Calu3 (cell line): ENCODE data around the gene ARRDC4. TPM values are rescaled to one million over a fixed set of nuclear protein-coding genes. Genes with fewer than 3 reads are reported as not detected.

Experiments used
- BruUV-seq: library from RNA; stranded (reverse); fragments of 400-500 nt; replicated peaks from 2 replicates; lab custom pipeline; 2021; lab: Mats Ljungman, UMichigan
- CTCF ChIA-PET: fragments of 300-600 bp; sonication (Branson Sonifier 250); formaldehyde crosslinking; loops from one replicate; lab custom pipeline; 2022; ENCODE audit warnings: antibody characterized with exemption; lab: Charles Lee
- DNase-seq: peaks from one replicate; pipeline ENCODE4 v3.0.0; 2022
- H3K27ac Mint-ChIP-seq: one replicate; pipeline ENCODE4 v1.8.0; 2022; ENCODE audit warnings: mixed read lengths; ENCODE audit not compliant: unreplicated experiment
- H3K27me3 Mint-ChIP-seq: one replicate; pipeline ENCODE4 v1.8.0; 2022; ENCODE audit warnings: mixed read lengths; ENCODE audit not compliant: unreplicated experiment
- H3K36me3 Mint-ChIP-seq: one replicate; pipeline ENCODE4 v1.8.0; 2022; ENCODE audit warnings: mild to moderate bottlenecking, moderate library complexity, mixed read lengths; ENCODE audit not compliant: insufficient read depth, unreplicated experiment
- H3K4me1 Mint-ChIP-seq: one replicate; pipeline ENCODE4 v1.8.0; 2022; ENCODE audit warnings: mild to moderate bottlenecking, low read depth, mixed read lengths; ENCODE audit not compliant: unreplicated experiment
- H3K4me3 Mint-ChIP-seq: one replicate; pipeline ENCODE4 v1.8.0; 2022; ENCODE audit warnings: mild to moderate bottlenecking, low read depth, moderate library complexity, mixed read lengths; ENCODE audit not compliant: unreplicated experiment
- H3K9me3 Mint-ChIP-seq: one replicate; pipeline ENCODE4 v1.8.0; 2022; ENCODE audit warnings: low read depth, mixed read lengths; ENCODE audit not compliant: unreplicated experiment
- intact Hi-C: fragments of 100-400 bp; cut with micrococcal nuclease; formaldehyde crosslinking; loops from one replicate; pipeline ENCODE4 v1.10.0; 2022; ENCODE audit not compliant: unreplicated experiment
- total RNA-seq: library from RNA; stranded (reverse); gene quantifications from 2 replicates; pipeline ENCODE4 v1.2.3, GENCODE V29; 2022
- TF ChIP-seq, protein P1 (sequence below): fragments of 200-600 bp; IDR thresholded peaks from one replicate; pipeline ENCODE4 v1.8.0; 2022; ENCODE audit warnings: antibody characterized with exemption; ENCODE audit not compliant: unreplicated experiment

ARRDC4 gene
- total RNA-seq, 1 experiment from 2014 or later = 3.0 TPM

GRCh38 chr15:97992823-97993222 is 32.3 kb downstream of the ARRDC4 start:
- TF ChIP-seq, protein P1, sequence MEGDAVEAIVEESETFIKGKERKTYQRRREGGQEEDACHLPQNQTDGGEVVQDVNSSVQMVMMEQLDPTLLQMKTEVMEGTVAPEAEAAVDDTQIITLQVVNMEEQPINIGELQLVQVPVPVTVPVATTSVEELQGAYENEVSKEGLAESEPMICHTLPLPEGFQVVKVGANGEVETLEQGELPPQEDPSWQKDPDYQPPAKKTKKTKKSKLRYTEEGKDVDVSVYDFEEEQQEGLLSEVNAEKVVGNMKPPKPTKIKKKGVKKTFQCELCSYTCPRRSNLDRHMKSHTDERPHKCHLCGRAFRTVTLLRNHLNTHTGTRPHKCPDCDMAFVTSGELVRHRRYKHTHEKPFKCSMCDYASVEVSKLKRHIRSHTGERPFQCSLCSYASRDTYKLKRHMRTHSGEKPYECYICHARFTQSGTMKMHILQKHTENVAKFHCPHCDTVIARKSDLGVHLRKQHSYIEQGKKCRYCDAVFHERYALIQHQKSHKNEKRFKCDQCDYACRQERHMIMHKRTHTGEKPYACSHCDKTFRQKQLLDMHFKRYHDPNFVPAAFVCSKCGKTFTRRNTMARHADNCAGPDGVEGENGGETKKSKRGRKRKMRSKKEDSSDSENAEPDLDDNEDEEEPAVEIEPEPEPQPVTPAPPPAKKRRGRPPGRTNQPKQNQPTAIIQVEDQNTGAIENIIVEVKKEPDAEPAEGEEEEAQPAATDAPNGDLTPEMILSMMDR = no peak
- no peak for DNase-seq
- Mint-ChIP-seq H3K27me3 (no peaks in the 10 kb centered on the region), H3K4me3 (no peak overlapping the region), H3K9me3 (peaks cover 4% of the 10 kb centered on the region), H3K27ac (no peak overlapping the region), H3K4me1 (peaks cover 20% of the 10 kb centered on the region), H3K36me3 (no peaks in the 10 kb centered on the region)
- intact Hi-C loops = no loop called here
- BruUV-seq = no TSS peak
- CTCF ChIA-PET = no interaction called here

DNA sequence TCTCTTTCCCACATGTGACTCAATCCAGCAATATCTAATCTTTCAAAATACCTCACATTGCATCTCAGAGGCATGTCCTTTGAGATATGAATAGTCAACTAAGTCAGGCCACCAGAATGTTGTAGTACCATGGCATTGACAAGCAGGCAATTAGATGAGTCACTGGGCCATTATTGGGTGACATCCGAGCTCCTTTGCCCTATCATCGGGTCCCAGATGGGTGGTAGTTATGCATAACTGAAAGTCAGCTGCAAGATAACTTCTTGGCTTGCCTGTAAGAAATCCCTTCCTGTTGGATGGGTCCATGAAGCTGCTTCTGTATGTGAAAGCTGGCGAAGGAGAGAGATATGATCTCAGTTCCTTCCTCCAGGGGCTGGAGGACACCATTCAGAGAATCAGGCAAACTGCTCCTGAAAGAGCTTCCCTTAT is 32.8 kb downstream of the ARRDC4 start:
- CTCF ChIA-PET = no interaction called here
- no peak overlapping the region for H3K27ac Mint-ChIP-seq
- H3K4me1 Mint-ChIP-seq = peaks cover 20% of the 10 kb centered on the region
- no peaks in the 10 kb centered on the region for H3K36me3 Mint-ChIP-seq
- no peaks in the 10 kb centered on the region for H3K27me3 Mint-ChIP-seq
- no peak overlapping the region for H3K4me3 Mint-ChIP-seq
- no TSS peak for BruUV-seq
- no peaks in the 10 kb centered on the region for H3K9me3 Mint-ChIP-seq
- DNase-seq = no peak
- intact Hi-C loops = no loop called here
- TF ChIP-seq, protein P1 = no peak

- BruUV-seq = no TSS peak
- no peak overlapping the region for H3K27ac Mint-ChIP-seq
- no peaks in the 10 kb centered on the region for H3K27me3 Mint-ChIP-seq
- peaks cover 20% of the 10 kb centered on the region for H3K4me1 Mint-ChIP-seq
- TF ChIP-seq, protein P1 = no peak
- no peaks in the 10 kb centered on the region for H3K9me3 Mint-ChIP-seq
- no peak for DNase-seq
- CTCF ChIA-PET = no interaction called here
- no peak overlapping the region for H3K4me3 Mint-ChIP-seq
- no peaks in the 10 kb centered on the region for H3K36me3 Mint-ChIP-seq
- intact Hi-C loops = loop anchor here (2.0 kb wide), 2 partner anchors 33 to 91 kb away; partner anchors contain the start of gene ARRDC4
These were observed 33.7 kb downstream of the ARRDC4 start for GRCh38 chr15:97994236-97994635.

- TF ChIP-seq, protein P1 = no peak
- intact Hi-C loops = loop anchor here (2.0 to 5.0 kb wide), 3 partner anchors 34 to 90 kb away; partner anchors contain the start of gene ARRDC4
- H3K9me3 Mint-ChIP-seq = no peaks in the 10 kb centered on the region
- CTCF ChIA-PET = interaction anchor here (1.5 to 1.9 kb wide), 3 partner anchors 18 to 182 kb away, joined by 3 to 7 read pairs (median 7); no protein-coding TSS in a partner anchor
- no TSS peak for BruUV-seq
- no peaks in the 10 kb centered on the region for H3K27me3 Mint-ChIP-seq
- peak overlapping the region; percentile 60 for H3K27ac Mint-ChIP-seq
- H3K4me1 Mint-ChIP-seq = peaks cover 20% of the 10 kb centered on the region
- peak overlapping the region; percentile 21 for H3K4me3 Mint-ChIP-seq
- H3K36me3 Mint-ChIP-seq = no peaks in the 10 kb centered on the region
- peak; percentile 41 for DNase-seq
These were observed 34.7 kb downstream of the ARRDC4 start for GRCh38 chr15:97995192-97995591.
